GM03348 (cell line): ENCODE results near the gene ZNG1B.
A peak's percentile ranks its signal among the peaks of the same experiment; 100 is the strongest.
"Not testable (repeated sequence)": the region's sequence is repeated elsewhere in the genome, so short reads cannot be mapped to it uniquely, and the experiment has no call there.

Source experiments
- DNase-seq: peaks from one replicate; pipeline ENCODE4 v3.0.0; 2012; ENCODE audit warnings: low spot score

The ZNG1B gene

GRCh38 chr2:113437508-113438465 is at the start of gene ZNG1B:
ZNG1B (plus strand) TSS chr2:113437691; CDS start chr2:113437869, 178 bp downstream.
- not testable (repeated sequence) for DNase-seq

GRCh38 chr2:113390124-113390849 is 47.2 kb upstream of the ZNG1B start:
- peak; percentile 64 for DNase-seq

DNA sequence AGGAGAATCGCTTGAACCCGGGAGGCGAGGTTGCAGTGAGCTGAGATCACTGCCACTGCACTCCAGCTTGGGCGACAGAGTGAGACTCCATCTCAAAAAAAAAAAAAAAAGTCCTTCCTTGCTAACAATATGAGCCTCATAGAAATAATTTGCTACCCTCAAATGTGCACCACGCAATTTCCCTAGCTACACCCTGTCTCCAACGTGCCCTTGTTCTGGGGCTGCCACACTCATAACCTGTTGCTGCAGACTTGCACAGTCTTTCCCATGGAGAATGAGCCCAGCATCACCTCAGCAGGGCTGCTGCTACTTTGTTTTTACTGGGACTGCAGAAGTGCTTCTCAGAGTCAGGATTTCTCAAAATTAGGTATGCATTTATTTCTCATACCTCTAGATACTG is 46.4 kb upstream of the ZNG1B start:
- no peak for DNase-seq

- DNase-seq: no peak
Observed at GRCh38 chr2:113406114-113406513, 31.4 kb upstream of the ZNG1B start.

GRCh38 chr2:113407446-113408099 is 29.9 kb upstream of the ZNG1B start:
- DNase-seq: no peak

DNA sequence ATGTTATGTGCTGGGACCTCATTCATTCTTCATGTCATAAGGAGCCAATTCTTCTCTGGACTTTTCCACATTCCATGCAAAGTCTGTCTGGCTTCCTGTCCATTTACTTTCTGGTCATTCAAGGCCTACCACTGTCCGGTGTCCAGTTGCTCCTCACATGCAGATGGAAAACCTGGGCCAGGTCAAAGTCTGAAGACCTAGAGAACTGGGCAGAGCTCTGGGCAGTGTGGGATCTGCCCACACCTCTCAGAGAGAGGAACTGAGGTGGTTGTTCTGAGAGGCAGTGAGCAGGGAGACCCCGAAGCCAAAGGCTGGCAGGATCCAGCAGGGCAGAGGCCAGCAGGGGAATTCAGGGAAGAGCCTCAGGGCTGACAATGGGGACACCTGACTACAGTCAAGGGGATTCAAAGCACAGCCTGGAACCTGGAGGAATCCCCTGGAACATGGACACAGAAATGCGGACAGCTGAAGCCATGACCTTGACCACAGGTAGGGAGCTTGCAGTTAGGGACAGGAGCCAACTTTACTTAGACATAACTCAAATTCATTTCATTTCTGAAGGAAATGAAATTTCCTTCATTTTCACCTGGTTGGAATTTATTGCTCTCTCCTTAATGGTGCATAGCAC is 25.7 kb upstream of the ZNG1B start:
- DNase-seq: not testable (repeated sequence)

DNA sequence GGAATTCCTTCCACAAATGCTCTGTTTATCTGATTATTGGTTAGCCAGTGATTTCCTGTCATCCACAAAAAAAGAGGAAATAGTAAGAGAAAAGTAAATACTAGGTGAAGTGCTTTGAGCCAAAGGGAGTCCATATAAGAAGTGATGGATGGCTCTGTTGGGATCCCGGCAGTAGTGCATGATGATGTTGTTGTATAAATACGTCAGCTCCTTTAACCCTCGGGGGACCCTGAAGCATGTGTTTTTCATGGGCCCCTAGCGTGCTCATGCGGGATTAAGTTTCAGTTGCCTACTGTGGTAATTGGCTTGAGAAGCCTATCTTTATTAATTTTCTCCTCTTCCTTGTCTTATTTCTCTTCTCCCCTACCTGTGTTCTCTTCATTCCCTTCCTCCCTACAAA is 24.7 kb upstream of the ZNG1B start:
- not testable (repeated sequence) for DNase-seq

GRCh38 chr2:113431773-113432172 is 5.7 kb upstream of the ZNG1B start:
- not testable (repeated sequence) for DNase-seq

GRCh38 chr2:113433468-113433867 is 4.0 kb upstream of the ZNG1B start:
- not testable (repeated sequence) for DNase-seq

- not testable (repeated sequence) for DNase-seq
Observed at GRCh38 chr2:113465770-113466169, 28.3 kb downstream of the ZNG1B start.

GRCh38 chr2:113476688-113477368 is 39.3 kb downstream of the ZNG1B start:
- not testable (repeated sequence) for DNase-seq

DNA sequence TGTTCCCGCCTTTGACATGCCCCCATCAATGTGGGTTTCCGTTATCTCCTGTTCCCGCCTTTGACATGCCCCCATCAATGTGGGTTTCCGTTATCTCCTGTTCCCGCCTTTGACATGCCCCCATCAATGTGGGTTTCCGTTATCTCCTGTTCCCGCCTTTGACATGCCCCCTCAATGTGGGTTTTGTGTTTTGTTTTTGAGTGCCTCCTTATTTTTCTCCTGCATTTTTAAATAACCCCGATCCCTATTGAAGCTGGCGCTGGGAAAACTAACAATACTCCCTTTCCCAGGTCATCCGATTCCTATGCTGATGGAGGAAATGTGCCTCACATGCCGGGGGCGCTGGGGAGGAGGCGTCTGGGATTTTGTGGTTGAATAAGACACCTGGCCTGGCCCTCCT is 59.0 kb downstream of the ZNG1B start:
- not testable (repeated sequence) for DNase-seq

- not testable (repeated sequence) for DNase-seq
Observed at GRCh38 chr2:113498365-113498764, 60.9 kb downstream of the ZNG1B start, which contains the start of gene FOXD4L1. FOXD4L1 (plus strand) TSS chr2:113498665; CDS start chr2:113499257, 592 bp downstream.

- DNase-seq: not testable (repeated sequence)
Observed at GRCh38 chr2:113499019-113499885, 61.8 kb downstream of the ZNG1B start.

DNA sequence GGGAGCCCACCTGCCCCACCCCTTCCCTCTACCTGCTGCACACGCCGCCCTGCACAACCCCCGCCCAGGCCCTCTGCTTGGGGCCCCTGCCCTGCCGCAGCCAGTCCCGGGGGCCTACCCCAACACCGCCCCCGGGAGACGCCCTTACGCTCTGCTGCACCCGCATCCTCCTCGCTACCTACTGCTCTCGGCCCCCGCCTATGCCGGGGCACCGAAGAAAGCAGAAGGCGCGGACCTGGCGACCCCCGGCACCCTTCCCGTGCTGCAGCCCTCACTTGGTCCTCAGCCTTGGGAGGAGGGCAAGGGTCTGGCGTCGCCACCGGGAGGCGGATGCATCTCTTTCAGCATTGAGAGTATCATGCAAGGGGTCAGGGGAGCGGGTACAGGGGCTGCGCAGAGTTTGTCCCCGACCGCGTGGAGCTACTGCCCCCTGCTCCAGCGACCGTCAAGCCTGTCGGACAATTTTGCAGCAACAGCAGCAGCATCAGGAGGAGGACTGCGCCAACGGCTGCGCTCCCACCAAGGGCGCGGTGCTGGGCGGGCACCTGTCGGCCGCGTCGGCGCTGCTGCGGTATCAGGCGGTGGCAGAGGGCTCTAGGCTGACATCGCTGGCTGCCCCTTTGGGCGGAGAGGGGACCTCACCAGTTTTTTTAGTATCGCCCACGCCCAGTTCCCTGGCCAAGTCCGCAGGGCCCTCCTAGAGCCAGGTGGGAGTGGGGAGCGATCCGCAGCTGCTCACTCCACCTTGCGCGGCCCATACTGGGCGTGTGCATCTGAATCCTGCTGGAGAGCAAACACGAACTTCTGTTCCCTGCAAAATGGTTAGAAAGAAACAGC is 62.6 kb downstream of the ZNG1B start:
- DNase-seq: not testable (repeated sequence)

DNA sequence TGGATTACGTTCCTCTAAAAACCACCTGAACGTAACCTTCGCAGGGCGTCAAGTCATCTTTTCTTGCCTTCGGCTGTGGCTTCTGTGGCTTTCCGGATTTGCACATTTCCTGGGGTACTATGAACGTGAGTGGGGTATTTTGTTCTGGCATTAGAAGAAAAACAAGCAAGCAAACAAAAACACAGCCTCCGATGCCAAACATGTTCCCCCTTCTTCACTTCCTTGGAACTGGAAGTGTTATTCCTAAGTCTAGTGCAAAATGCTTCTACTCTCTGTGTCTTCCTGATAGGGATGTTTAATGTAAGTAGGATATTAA is 63.2 kb downstream of the ZNG1B start:
- DNase-seq: peak; percentile 0

DNA sequence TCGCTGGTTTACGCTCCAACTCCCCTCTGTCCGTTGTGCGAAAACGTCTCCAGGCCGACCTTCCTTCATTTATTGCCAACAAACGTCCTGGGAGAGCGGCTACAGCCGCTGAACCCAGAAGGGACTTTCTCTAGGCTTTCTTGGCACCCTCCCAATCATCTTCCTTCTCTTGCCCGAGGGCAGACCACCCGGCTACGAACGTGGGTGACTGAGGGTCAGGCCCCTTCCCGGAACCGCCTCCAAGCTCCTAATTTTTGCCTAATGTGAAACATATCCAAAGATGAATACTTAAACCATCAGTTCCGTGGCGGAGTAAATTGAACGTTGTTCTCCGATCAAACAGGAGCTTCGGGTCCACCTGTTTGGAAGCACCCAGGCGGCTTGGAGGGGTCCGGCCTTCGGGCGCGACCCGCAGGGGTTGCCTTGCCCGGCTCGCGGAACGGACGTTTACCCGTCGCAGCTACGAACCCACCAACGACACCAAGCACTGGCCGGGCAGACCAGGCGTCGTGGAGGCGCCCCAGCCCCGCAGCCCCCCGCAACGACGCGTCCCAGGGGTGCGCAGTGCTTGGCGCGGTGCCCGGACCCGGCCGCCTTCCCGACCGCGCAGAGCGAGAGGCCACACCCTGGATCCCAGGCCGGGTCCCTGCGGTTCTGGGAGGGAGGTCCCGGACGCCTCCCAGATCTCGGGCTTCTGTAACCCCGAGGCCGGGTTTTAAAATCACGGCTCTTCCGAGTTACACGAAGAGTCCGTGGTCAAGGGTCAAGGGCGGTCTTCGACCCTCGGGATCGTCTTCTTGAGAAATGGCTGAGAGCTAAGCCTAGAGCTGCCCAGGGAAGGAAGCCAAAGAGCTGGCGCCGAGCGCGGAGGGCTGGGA is 65.0 kb downstream of the ZNG1B start:
- DNase-seq: peak; percentile 2
